Small intestine (tissue), 7 donors: Measurements from ENCODE around the gene CNOT1. TPM values are rescaled to one million over a fixed set of nuclear protein-coding genes. Genes with fewer than 3 reads are reported as not detected.
A peak's percentile ranks its signal among the peaks of the same experiment; 100 is the strongest.

ENCODE experiments used
- DNase-seq, 2 donors: peaks; one replicate each; pipeline versions ENCODE4 v3.0.0 to v3.0.0-alpha.2; 2013
- FAIRE-seq: peaks from 2 replicates; lab custom pipeline; 2012; peaks lifted over from hg19 to GRCh38; lab: Jason Lieb, UNC
- H3K27ac ChIP-seq, 3 donors: one replicate each; pipeline ENCODE4 v1.5.1; 2013; ENCODE audit warnings: low read length in 2 of 3, mild to moderate bottlenecking in 2 of 3, control low read depth in 1 of 3, inconsistent platforms in 1 of 3, low read depth in 1 of 3, moderate library complexity in 1 of 3
- H3K27me3 ChIP-seq, 3 donors: one replicate each; pipeline ENCODE4 v1.6.1; 2013; ENCODE audit warnings: low read length in 3 of 3, inconsistent platforms in 1 of 3; ENCODE audit not compliant: control insufficient read depth in 3 of 3, insufficient read depth in 3 of 3
- H3K36me3 ChIP-seq, 3 donors: one replicate each; pipeline ENCODE4 v1.6.1; 2013; ENCODE audit warnings: low read length in 3 of 3, inconsistent platforms in 1 of 3, low read depth in 1 of 3, mild to moderate bottlenecking in 1 of 3, moderate library complexity in 1 of 3; ENCODE audit not compliant: control insufficient read depth in 3 of 3, insufficient read depth in 2 of 3
- H3K4me1 ChIP-seq, 3 donors: one replicate each; pipeline ENCODE4 v1.6.1; 2013; ENCODE audit warnings: low read length in 2 of 3, inconsistent platforms in 1 of 3, low read depth in 1 of 3, mild to moderate bottlenecking in 1 of 3, moderate library complexity in 1 of 3; ENCODE audit not compliant: control insufficient read depth in 3 of 3, insufficient read depth in 2 of 3
- H3K4me3 ChIP-seq, 3 donors: one replicate each; pipeline ENCODE4 v1.5.1; 2013; ENCODE audit warnings: low read length in 3 of 3, control low read depth in 1 of 3, inconsistent platforms in 1 of 3, low read depth in 1 of 3, mild to moderate bottlenecking in 1 of 3, moderate library complexity in 1 of 3
- H3K9me3 ChIP-seq, 2 donors: one replicate each; pipeline ENCODE4 v1.6.1; 2013; ENCODE audit warnings: low read depth in 1 of 2, low read length in 1 of 2; ENCODE audit not compliant: control insufficient read depth in 2 of 2, insufficient read depth in 1 of 2
- WGBS, 3 donors: extraction: QIAGEN DNeasy Blood & Tissue Kit; methylation state at CpG; one replicate each; pipeline ENCODE4 v1.1.7; 2013; 5-methylcytosine and 5-hydroxymethylcytosine counted together
- polyA plus RNA-seq, 4 donors: library from polyadenylated mRNA; stranded (reverse) in 3 of 4; unstranded in 1 of 4; fragments of 200-250 nt in 3 of 4; fragments of 120-200 nt in 1 of 4; gene quantifications; one replicate each; pipeline versions ENCODE4 v1.2.1 to v1.2.3, GENCODE V29; 2013
- donor health status: healthy with polysubstance abuse.
- donor health status: control.
- donor health status: control.
- donor health status: Bipolar disorder and iron deficiency.
- donor health status: healthy.

Gene CNOT1
- polyA plus RNA-seq, 4 donors: 79.4 to 190 (median 105) TPM

DNA sequence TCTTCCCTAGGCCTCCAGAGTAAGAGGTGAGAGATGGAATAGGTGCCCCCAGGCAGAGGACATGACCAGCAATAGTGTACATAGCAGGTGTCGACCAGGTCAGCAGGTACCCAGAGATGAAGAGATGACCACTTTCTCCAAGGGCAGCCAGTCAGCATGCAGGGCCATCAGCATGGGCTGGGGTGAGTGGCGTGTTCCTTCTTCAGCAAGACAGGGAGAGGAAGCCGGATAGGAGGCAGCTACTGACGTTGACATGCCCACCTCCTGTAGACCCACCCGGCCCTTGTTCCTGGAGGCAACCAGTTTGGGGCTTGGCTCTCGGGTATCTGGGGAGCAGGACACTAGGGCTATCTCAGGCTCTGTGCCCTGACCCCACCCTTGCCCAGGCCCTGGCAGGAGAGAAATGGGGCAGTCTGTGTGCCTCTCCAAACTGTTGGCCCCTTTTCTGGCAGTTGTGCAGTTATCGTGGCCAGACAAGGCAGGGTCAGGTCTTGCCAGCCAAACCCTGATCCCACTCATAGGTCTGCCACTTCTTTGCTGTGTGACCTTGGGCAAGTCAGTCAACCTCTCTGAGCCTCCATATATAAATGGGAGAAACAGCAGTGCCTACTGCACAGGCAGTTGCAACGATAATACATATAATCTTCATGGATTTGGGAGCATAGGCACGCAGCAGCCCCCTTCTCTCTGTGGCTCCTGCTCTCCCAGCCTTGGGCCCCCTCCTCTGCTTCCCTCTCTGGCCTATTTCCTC, 131.1 kb downstream of the CNOT1 start:
- Histone ChIP-seq H3K9me3 (no peaks in the 10 kb centered on the region), H3K27ac (no peak overlapping the region), H3K4me3 (no peak overlapping the region), H3K27me3 (peaks cover 0 to 48% (median 4%) of the 10 kb centered on the region in 3 donors), H3K36me3 (no peaks in the 10 kb centered on the region), H3K4me1 (peaks cover 0 to 26% (median 0%) of the 10 kb centered on the region in 3 donors)
- FAIRE-seq (no peak), DNase-seq (no peak)
- 55 to 78% (median 57%) methylated on average over 9 of the region's 9 CpGs for WGBS, 3 donors

- Histone ChIP-seq H3K4me1 (peaks cover 0 to 26% (median 0%) of the 10 kb centered on the region in 3 donors), H3K36me3 (no peaks in the 10 kb centered on the region), H3K9me3 (no peaks in the 10 kb centered on the region), H3K27me3 (peaks cover 0 to 42% (median 4%) of the 10 kb centered on the region in 3 donors), H3K27ac (no peak overlapping the region), H3K4me3 (no peak overlapping the region)
- DNase-seq: no peak
- 12 to 43% (median 13%) methylated on average over 5 of the region's 5 CpGs for WGBS, 3 donors
- FAIRE-seq: no peak
Measured at GRCh38 chr16:58497935-58498334, 131.7 kb downstream of the CNOT1 start.

DNA sequence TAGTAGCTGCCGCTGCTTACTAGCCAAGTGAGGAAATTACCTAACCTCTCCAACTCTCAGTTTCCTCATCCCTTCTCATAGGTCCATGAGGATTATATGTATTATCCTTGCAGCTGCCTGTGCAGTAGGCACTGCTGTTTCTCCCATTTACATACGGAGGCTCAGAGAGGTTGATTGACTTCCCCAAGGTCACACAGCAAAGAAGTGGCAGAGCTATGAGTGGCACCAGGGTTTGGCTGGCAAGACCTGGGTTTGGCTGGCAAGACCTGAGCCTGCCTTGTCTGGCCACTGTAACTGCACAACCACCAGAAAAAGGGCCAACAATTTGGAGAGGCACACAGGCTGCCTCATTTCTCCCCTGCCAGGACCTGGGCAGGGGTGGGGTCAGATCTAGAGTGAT, 132.2 kb downstream of the CNOT1 start:
- Histone ChIP-seq H3K9me3 (no peaks in the 10 kb centered on the region), H3K36me3 (no peaks in the 10 kb centered on the region), H3K27ac (no peak overlapping the region), H3K4me3 (no peak overlapping the region), H3K4me1 (peaks cover 0 to 26% (median 0%) of the 10 kb centered on the region in 3 donors), H3K27me3 (peaks cover 0 to 39% (median 2%) of the 10 kb centered on the region in 3 donors)
- no peak for FAIRE-seq
- no peak for DNase-seq
- WGBS, 3 donors: 62 to 89% (median 63%) methylated on average over 2 of the region's 2 CpGs

GRCh38 chr16:58495521-58496331, 133.9 kb downstream of the CNOT1 start:
- no peaks in the 10 kb centered on the region for H3K9me3 ChIP-seq
- no peak for FAIRE-seq
- peak overlapping the region in 2 of 3 donors; percentile 68 to 77 for H3K27ac ChIP-seq
- WGBS, 3 donors: 60 to 64% (median 64%) methylated on average over 21 to 24 of the region's 24 CpGs
- H3K27me3 ChIP-seq: peaks cover 0 to 25% (median 0%) of the 10 kb centered on the region in 3 donors
- no peak for DNase-seq
- peaks cover 0 to 13% (median 0%) of the 10 kb centered on the region in 3 donors for H3K4me1 ChIP-seq
- no peaks in the 10 kb centered on the region for H3K36me3 ChIP-seq
- H3K4me3 ChIP-seq: no peak overlapping the region

GRCh38 chr16:58494981-58495520, 134.6 kb downstream of the CNOT1 start:
- Histone ChIP-seq H3K4me1 (peaks cover 0 to 6% (median 0%) of the 10 kb centered on the region in 3 donors), H3K4me3 (no peak overlapping the region), H3K9me3 (no peaks in the 10 kb centered on the region), H3K27ac (peak overlapping the region in 2 of 3 donors; percentile 68 to 77), H3K36me3 (no peaks in the 10 kb centered on the region), H3K27me3 (peaks cover 0 to 19% (median 0%) of the 10 kb centered on the region in 3 donors)
- peak; percentile 47 to 86 for DNase-seq
- WGBS, 3 donors: 1 to 4% (median 3%) methylated on average over 8 of the region's 8 CpGs
- no peak for FAIRE-seq

GRCh38 chr16:58493756-58494431, 135.7 kb downstream of the CNOT1 start:
- DNase-seq (no peak), FAIRE-seq (no peak)
- 76 to 82% (median 81%) methylated on average over 20 of the region's 20 CpGs for WGBS, 3 donors
- H3K9me3 ChIP-seq: no peaks in the 10 kb centered on the region
- H3K36me3 ChIP-seq: no peaks in the 10 kb centered on the region
- peaks cover 0 to 4% (median 0%) of the 10 kb centered on the region in 3 donors for H3K4me1 ChIP-seq
- H3K27me3 ChIP-seq: peaks cover 0 to 8% (median 0%) of the 10 kb centered on the region in 3 donors
- no peak overlapping the region for H3K4me3 ChIP-seq
- no peak overlapping the region for H3K27ac ChIP-seq

- H3K4me3 ChIP-seq: no peak overlapping the region
- FAIRE-seq: no peak
- H3K36me3 ChIP-seq: no peaks in the 10 kb centered on the region
- H3K4me1 ChIP-seq: peaks cover 0 to 4% (median 0%) of the 10 kb centered on the region in 3 donors
- H3K27ac ChIP-seq: no peak overlapping the region
- DNase-seq: no peak
- H3K9me3 ChIP-seq: no peaks in the 10 kb centered on the region
- 15 to 41% (median 29%) methylated on average over 5 of the region's 5 CpGs for WGBS, 3 donors
- peaks cover 0 to 7% (median 0%) of the 10 kb centered on the region in 3 donors for H3K27me3 ChIP-seq
Measured at GRCh38 chr16:58492735-58493134, 136.9 kb downstream of the CNOT1 start.

- DNase-seq: no peak
- Histone ChIP-seq H3K9me3 (no peaks in the 10 kb centered on the region), H3K27me3 (peaks cover 0 to 7% (median 0%) of the 10 kb centered on the region in 3 donors), H3K27ac (no peak overlapping the region), H3K4me1 (peaks cover 0 to 4% (median 0%) of the 10 kb centered on the region in 3 donors), H3K36me3 (no peaks in the 10 kb centered on the region), H3K4me3 (no peak overlapping the region)
- FAIRE-seq: no peak
- WGBS, 3 donors: 46 to 62% (median 56%) methylated on average over 4 of the region's 4 CpGs
Measured at GRCh38 chr16:58492066-58492465, 137.6 kb downstream of the CNOT1 start.
